ENCODE measurements around the gene SH3PXD2A. TPM values are rescaled to one million over a fixed set of nuclear protein-coding genes. Genes with fewer than 3 reads are reported as not detected.

SH3PXD2A gene
- polyA plus RNA-seq, 1 experiment: 50.2 TPM

DNA sequence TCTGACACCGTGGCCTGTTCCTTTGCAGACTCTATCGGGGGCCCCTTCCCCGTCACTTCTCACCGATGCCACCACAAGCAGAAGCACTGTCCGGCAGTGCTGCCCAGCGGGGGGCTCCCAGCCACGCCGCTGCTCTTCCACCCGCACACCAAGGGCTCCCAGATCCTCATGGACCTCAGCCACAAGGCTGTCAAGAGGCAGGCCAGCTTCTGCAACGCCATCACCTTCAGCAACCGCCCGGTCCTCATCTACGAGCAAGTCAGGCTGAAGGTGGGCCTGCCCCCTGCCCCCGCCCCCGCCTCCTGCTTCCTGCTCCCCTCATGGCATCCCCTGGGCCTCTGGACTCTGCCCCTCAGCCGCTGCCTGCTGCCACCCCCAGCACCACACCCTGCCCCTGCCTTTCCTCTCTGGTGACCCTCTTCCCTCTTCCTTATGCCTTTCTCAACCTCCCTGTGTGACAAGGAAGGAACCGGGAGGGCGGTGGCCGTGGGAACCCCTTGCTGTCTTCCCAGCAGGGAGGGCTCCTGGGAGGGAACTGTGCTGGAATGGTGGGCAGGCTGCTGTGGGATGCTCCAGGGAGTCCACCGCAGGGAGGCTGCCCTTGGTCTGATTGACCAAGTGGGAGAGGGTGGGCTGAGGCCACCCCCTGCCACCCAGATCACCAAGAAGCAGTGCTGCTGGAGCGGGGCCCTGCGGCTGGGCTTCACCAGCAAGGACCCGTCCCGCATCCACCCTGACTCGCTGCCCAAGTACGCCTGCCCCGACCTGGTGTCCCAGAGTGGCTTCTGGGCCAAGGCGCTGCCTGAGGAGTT is 284.3 kb downstream of the SH3PXD2A start:
- H3K36me3 ChIP-seq (ENCODE audit: control insufficient read depth, insufficient read depth, low read length): no peaks in the 10 kb centered on the region
- POLR2A ChIA-PET: no interaction called here
- CTCF ChIA-PET: no interaction called here
- no peak for DNase-seq (ENCODE audit: low read depth)
- no peak overlapping the region for H3K4me3 ChIP-seq (ENCODE audit: low read depth, low read length)
- TF ChIP-seq, protein P1, sequence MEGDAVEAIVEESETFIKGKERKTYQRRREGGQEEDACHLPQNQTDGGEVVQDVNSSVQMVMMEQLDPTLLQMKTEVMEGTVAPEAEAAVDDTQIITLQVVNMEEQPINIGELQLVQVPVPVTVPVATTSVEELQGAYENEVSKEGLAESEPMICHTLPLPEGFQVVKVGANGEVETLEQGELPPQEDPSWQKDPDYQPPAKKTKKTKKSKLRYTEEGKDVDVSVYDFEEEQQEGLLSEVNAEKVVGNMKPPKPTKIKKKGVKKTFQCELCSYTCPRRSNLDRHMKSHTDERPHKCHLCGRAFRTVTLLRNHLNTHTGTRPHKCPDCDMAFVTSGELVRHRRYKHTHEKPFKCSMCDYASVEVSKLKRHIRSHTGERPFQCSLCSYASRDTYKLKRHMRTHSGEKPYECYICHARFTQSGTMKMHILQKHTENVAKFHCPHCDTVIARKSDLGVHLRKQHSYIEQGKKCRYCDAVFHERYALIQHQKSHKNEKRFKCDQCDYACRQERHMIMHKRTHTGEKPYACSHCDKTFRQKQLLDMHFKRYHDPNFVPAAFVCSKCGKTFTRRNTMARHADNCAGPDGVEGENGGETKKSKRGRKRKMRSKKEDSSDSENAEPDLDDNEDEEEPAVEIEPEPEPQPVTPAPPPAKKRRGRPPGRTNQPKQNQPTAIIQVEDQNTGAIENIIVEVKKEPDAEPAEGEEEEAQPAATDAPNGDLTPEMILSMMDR (IDR thresholded peaks at IDR 0.05; ENCODE audit: insufficient read depth, low read depth, low read length): no peak
- peaks cover 2% of the 10 kb centered on the region for H3K27me3 ChIP-seq (ENCODE audit: control insufficient read depth, insufficient read depth, low read length)

DNA sequence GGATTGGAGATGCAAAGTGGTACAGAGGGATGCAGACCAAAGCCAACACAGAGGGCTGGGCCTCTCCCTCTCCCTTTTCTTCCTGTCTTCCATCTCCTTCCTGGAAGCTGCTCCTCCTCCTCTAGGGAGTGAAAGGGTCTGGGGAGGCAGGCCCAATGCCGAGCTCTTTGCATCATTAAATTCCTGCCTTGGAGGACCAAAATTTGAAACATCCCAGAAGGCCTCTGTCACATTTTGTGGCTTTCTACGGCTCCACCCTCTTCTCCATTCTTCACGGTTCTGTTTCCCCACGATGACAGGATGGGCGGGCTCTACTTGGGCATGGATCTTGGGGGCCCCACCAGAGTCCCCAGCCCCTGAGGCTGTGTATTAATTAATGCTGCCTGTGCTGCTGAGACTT is 285.5 kb downstream of the SH3PXD2A start:
- peaks cover 2% of the 10 kb centered on the region for H3K27me3 ChIP-seq (ENCODE audit: control insufficient read depth, insufficient read depth, low read length)
- DNase-seq (ENCODE audit: low read depth): no peak
- CTCF ChIA-PET: interaction anchor here (0.7 kb wide), 1 partner anchor 14 kb away, joined by 3 read pairs; no protein-coding TSS in a partner anchor
- TF ChIP-seq, protein P1 (IDR thresholded peaks at IDR 0.05; ENCODE audit: insufficient read depth, low read depth, low read length): no peak
- no peaks in the 10 kb centered on the region for H3K36me3 ChIP-seq (ENCODE audit: control insufficient read depth, insufficient read depth, low read length)
- POLR2A ChIA-PET: interaction anchor here (0.6 kb wide), 1 partner anchor 556 kb away, joined by 4 read pairs; no protein-coding TSS in a partner anchor
- no peak overlapping the region for H3K4me3 ChIP-seq (ENCODE audit: low read depth, low read length)

DNA sequence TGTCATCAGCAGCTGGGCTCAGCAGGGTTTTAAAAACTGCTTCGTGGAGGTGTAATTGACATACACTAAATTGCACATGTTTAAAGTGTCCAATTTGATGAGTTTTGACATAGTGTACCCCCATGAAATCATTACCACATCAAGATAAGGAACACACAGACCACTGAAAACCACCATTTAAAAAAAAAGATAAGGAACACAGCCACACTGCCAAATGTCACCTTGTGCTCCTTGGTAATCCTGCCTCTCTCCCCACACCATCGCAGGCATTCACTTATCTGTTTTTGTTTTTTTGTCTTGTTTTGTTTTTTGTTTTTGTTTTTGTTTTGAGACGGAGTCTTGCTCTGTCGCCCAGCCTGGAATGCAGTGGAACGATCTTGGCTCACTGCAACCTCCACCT is 286.9 kb downstream of the SH3PXD2A start:
- Histone ChIP-seq H3K36me3 (ENCODE audit: control insufficient read depth, insufficient read depth, low read length) (no peaks in the 10 kb centered on the region), H3K27me3 (ENCODE audit: control insufficient read depth, insufficient read depth, low read length) (peaks cover 2% of the 10 kb centered on the region; the same call in 1 of the 2 replicates), H3K4me3 (ENCODE audit: low read depth, low read length) (no peak overlapping the region)
- ChIA-PET POLR2A (no interaction called here), CTCF (interaction anchor here (0.6 kb wide), 1 partner anchor 8 kb away, joined by 4 read pairs; no protein-coding TSS in a partner anchor)
- no peak for DNase-seq (ENCODE audit: low read depth)
- TF ChIP-seq, protein P1 (IDR thresholded peaks at IDR 0.05; ENCODE audit: insufficient read depth, low read depth, low read length): no peak

DNA sequence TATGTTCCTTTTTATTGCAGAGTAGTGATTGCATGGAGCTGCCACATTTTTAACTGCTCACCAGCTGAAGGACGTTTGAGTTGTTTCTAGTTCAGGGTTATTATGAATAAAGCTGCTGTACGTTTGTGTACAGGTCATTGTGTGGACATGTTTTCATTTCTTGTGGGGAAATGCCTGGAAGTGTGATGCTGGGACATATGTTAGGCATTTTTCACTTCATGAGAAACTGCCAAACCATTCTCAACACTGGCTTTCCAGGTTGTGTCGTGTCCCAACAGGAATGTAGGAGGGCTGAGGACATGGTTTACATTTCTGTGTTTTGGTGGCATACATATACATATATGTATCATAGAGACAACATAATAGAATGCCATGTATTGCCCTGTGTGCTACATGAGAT is 288.8 kb downstream of the SH3PXD2A start:
- Histone ChIP-seq H3K36me3 (ENCODE audit: control insufficient read depth, insufficient read depth, low read length) (no peaks in the 10 kb centered on the region), H3K27me3 (ENCODE audit: control insufficient read depth, insufficient read depth, low read length) (peaks cover 2% of the 10 kb centered on the region; the same call in 1 of the 2 replicates), H3K4me3 (ENCODE audit: low read depth, low read length) (no peak overlapping the region)
- DNase-seq (ENCODE audit: low read depth): no peak
- ChIA-PET POLR2A (interaction anchor here (0.6 to 1.1 kb wide), 2 partner anchors 11 to 61 kb away, joined by 3 to 5 read pairs; no protein-coding TSS in a partner anchor), CTCF (no interaction called here)
- TF ChIP-seq, protein P1 (IDR thresholded peaks at IDR 0.05; ENCODE audit: insufficient read depth, low read depth, low read length): no peak

DNA sequence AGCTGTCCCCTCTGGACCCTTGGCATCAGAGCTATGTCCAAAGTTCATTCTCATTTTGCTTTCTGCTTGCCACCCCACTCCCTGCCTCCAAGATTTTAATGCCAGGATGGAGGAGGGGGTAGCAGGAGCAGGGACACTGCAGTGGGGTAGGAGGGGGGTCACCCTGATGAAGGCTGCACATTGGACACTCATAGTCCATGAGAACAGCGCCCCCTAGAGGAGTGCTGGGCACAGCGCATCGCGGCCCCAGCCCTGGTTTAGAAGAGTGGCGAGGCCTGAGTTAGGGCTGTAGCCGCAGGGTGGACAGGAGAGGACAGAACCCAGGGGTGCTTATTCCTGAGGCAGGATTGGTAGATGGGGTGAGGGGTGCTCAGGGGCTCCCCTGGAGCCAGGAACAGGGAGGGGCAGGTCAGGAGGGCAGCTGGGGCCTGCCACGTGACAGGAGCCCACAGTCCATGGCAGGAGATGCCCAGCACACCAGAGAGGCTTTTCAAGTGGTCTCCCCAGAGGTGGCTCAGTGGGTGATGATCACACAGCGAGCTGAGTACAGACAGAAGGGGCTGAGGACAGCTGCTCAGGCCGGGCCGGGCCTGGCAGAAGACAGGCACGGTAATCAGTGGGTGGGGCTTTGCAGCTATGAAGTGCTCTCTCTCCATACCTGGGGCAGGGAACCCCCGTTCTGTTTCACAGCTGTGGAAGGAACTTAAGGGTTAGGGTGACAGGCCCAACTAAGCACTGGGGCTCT is 290.4 kb downstream of the SH3PXD2A start:
- Histone ChIP-seq H3K36me3 (ENCODE audit: control insufficient read depth, insufficient read depth, low read length) (no peaks in the 10 kb centered on the region), H3K4me3 (ENCODE audit: low read depth, low read length) (no peak overlapping the region), H3K27me3 (ENCODE audit: control insufficient read depth, insufficient read depth, low read length) (peaks cover 7% of the 10 kb centered on the region; the same call in 1 of the 2 replicates)
- CTCF ChIA-PET: interaction anchor here (0.6 to 2.2 kb wide), 15 partner anchors 9 to 121 kb away, joined by 3 to 7 read pairs (median 3); no protein-coding TSS in a partner anchor
- POLR2A ChIA-PET: no interaction called here
- DNase-seq (ENCODE audit: low read depth): no peak
- TF ChIP-seq, protein P1 (IDR thresholded peaks at IDR 0.05; ENCODE audit: insufficient read depth, low read depth, low read length): peak; percentile 73

Data from BJ (cell line).